ENCODE results near the gene MYO5C. TPM values are rescaled to one million over a fixed set of nuclear protein-coding genes. Genes with fewer than 3 reads are reported as not detected.

The MYO5C gene
- total and polyA plus RNA-seq, 2 of the 4 experiments (the other 2 are of a cell fraction), result under 0.01 to 0.03 TPM

DNA sequence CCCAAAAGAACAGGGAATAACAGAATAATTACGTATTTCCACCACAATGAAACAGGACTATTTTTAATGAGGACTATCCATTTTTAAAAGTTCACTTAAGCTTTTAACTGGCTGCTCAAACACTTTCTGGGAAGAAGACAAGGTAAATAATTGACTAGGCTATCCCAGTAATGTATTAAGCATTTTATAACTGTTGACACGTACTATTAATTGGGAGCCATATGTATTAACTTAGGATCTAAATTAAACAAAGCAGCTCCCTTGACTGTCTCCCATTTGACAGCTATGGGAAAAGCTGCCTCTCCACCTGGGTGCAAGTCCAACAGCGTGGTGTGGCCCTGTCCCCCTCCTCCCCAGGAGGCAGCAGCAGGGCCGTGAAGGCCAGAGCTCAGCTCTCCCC lies 36.1 kb downstream of the MYO5C start:
- no TSS peak for BruUV-seq (replicated peaks)
- peak overlapping the region; percentile 58; the same call in 1 of the 2 replicates for H2AK5ac ChIP-seq (ENCODE audit: low read depth, low read length)
- H2AK9ac ChIP-seq (replicated peaks; ENCODE audit: low read depth, low read length, poor library complexity), result no peak overlapping the region
- H3K4me1 ChIP-seq (ENCODE audit: control insufficient read depth, insufficient read depth, low read length), result peaks cover 10% of the 10 kb centered on the region
- no peak overlapping the region for H3K23ac ChIP-seq (ENCODE audit: low read depth, low read length)
- no peak overlapping the region for H3K4me2 ChIP-seq (ENCODE audit: low read depth, low read length)
- intact Hi-C loops (cut with micrococcal nuclease) (loop anchor here (10.0 kb wide), 1 partner anchor 415 kb away; the partner anchor contains the start of gene ATOSA), in situ Hi-C loops (cut with MboI; ENCODE audit: low sequenced_read_pairs) (no loop called here), dilution Hi-C loops (cut with HindIII; ENCODE audit: low sequenced_read_pairs, unreplicated experiment) (no loop called here)
- H2AFZ ChIP-seq (replicated peaks; ENCODE audit: low read length, poor library complexity), result peak overlapping the region; percentile 17
- H3K9ac ChIP-seq (ENCODE audit: low read depth, low read length), result no peak overlapping the region
- H3K18ac ChIP-seq (ENCODE audit: low read depth, low read length), result no peak overlapping the region
- H3K9me3 ChIP-seq (ENCODE audit: control insufficient read depth, insufficient read depth, low read length), result no peaks in the 10 kb centered on the region
- CTCF ChIA-PET, result interaction anchor here (0.7 to 1.0 kb wide), 3 partner anchors 354 to 520 kb away, joined by 3 read pairs; no protein-coding TSS in a partner anchor
- H3K36me3 ChIP-seq (ENCODE audit: control insufficient read depth, insufficient read depth, low read length), result no peaks in the 10 kb centered on the region
- H2BK15ac ChIP-seq (ENCODE audit: low read depth, low read length), result no peak overlapping the region
- H3K27ac ChIP-seq (ENCODE audit: insufficient read depth, low read length), result no peak overlapping the region
- no peaks in the 10 kb centered on the region for H3K27me3 ChIP-seq (ENCODE audit: control insufficient read depth, insufficient read depth, low read length)
- no CpG with 5 or more reads among the region's 4 CpGs for WGBS, 2 experiments (ENCODE audit: extremely low coverage in 2 of 2, insufficient read length in 1 of 2)
- H4K5ac ChIP-seq (ENCODE audit: low read depth, low read length), result no peak overlapping the region
- no peak overlapping the region for H4K91ac ChIP-seq (ENCODE audit: insufficient read depth, low read depth, low read length)
- no peak overlapping the region for H4K8ac ChIP-seq (ENCODE audit: low read depth in 2 of 2, low read length in 2 of 2)
- POLR2A ChIA-PET (ENCODE audit: unreplicated experiment), result no interaction called here
- H3K9me1 ChIP-seq (ENCODE audit: insufficient read depth, low read length), result peaks cover 12% of the 10 kb centered on the region
- H4K20me1 ChIP-seq (ENCODE audit: insufficient read depth, low read length), result no peaks in the 10 kb centered on the region
- H2BK5ac ChIP-seq (ENCODE audit: low read depth, low read length, poor library complexity, severe bottlenecking), result no peak overlapping the region
- H3K56ac ChIP-seq (ENCODE audit: extremely low read depth, insufficient read depth, low read length), result no peak overlapping the region
- TF ChIP-seq CHD1 (IDR thresholded peaks at IDR 0.05; ENCODE audit: low read depth, low read length) (no peak), FOS (IDR thresholded peaks at IDR 0.05; ENCODE audit: low read depth, low read length) (no peak), MAFK (IDR thresholded peaks at IDR 0.05; ENCODE audit: low read depth, low read length) (no peak), POLR2A (IDR thresholded peaks at IDR 0.05; ENCODE audit: low read depth, low read length) (no peak), MXI1 (IDR thresholded peaks at IDR 0.05; ENCODE audit: borderline replicate concordance, low read depth, low read length) (no peak), RFX5 (IDR thresholded peaks at IDR 0.05; ENCODE audit: low read depth, low read length) (no peak)
- TF ChIP-seq, protein P1, sequence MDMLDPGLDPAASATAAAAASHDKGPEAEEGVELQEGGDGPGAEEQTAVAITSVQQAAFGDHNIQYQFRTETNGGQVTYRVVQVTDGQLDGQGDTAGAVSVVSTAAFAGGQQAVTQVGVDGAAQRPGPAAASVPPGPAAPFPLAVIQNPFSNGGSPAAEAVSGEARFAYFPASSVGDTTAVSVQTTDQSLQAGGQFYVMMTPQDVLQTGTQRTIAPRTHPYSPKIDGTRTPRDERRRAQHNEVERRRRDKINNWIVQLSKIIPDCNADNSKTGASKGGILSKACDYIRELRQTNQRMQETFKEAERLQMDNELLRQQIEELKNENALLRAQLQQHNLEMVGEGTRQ (IDR thresholded peaks at IDR 0.05; ENCODE audit: low read depth, low read length), result no peak
- TF ChIP-seq, protein P2, sequence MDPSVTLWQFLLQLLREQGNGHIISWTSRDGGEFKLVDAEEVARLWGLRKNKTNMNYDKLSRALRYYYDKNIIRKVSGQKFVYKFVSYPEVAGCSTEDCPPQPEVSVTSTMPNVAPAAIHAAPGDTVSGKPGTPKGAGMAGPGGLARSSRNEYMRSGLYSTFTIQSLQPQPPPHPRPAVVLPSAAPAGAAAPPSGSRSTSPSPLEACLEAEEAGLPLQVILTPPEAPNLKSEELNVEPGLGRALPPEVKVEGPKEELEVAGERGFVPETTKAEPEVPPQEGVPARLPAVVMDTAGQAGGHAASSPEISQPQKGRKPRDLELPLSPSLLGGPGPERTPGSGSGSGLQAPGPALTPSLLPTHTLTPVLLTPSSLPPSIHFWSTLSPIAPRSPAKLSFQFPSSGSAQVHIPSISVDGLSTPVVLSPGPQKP (IDR thresholded peaks at IDR 0.05; ENCODE audit: borderline replicate concordance, low read depth, low read length), result no peak
- no peak overlapping the region for H3K14ac ChIP-seq (replicated peaks; ENCODE audit: low read depth, low read length)
- DNase-seq, result no peak
- no peak overlapping the region for H3K4ac ChIP-seq (ENCODE audit: low read depth, low read length)
- H2BK20ac ChIP-seq (ENCODE audit: low read depth, low read length), result no peak overlapping the region
- no peak for ATAC-seq (ENCODE audit: low read depth)
- no peak overlapping the region for H3K4me3 ChIP-seq (ENCODE audit: insufficient read depth, low read depth, low read length)
- H2BK120ac ChIP-seq (ENCODE audit: low read depth, low read length), result no peak overlapping the region
- no peaks in the 10 kb centered on the region for H3K79me1 ChIP-seq (ENCODE audit: low read depth in 1 of 2, low read length in 2 of 2)
